DOHH2 (cell line): Measurements from ENCODE around the gene CIAPIN1.
"Not testable (repeated sequence)": the region's sequence is repeated elsewhere in the genome, so short reads cannot be mapped to it uniquely, and the experiment has no call there.

ENCODE experiments used
- H3F3A ChIP-seq: fragments of 200-600 bp; sonication (generic), shearing (Covaris generic); 2 replicates; pipeline ENCODE4 v1.6.0; 2016; ENCODE audit warnings: antibody characterized with exemption, mild to moderate bottlenecking; ENCODE audit not compliant: control insufficient read depth, insufficient read depth
- H3K27ac ChIP-seq: fragments of 200-600 bp; sonication (generic); 2 replicates; pipeline ENCODE4 v1.5.1; 2014; ENCODE audit warnings: low read depth, mild to moderate bottlenecking, low read length, moderate library complexity
- H3K27me3 ChIP-seq: fragments of 200-600 bp; sonication (generic); 2 replicates; pipeline ENCODE4 v1.6.1; 2014; ENCODE audit warnings: mild to moderate bottlenecking, low read length, mixed read lengths; ENCODE audit not compliant: control insufficient read depth
- H3K36me3 ChIP-seq: fragments of 200-600 bp; sonication (generic); 2 replicates; pipeline ENCODE4 v1.6.1; 2014; ENCODE audit warnings: mild to moderate bottlenecking, low read length, moderate library complexity, mixed read lengths; ENCODE audit not compliant: control insufficient read depth
- H3K4me1 ChIP-seq: fragments of 200-600 bp; sonication (generic); 2 replicates; pipeline ENCODE4 v1.6.1; 2014; ENCODE audit warnings: mild to moderate bottlenecking, low read length, mixed read lengths; ENCODE audit not compliant: control insufficient read depth
- H3K4me2 ChIP-seq: fragments of 200-600 bp; sonication (generic); 2 replicates; pipeline ENCODE4 v1.6.0; 2014; ENCODE audit warnings: mild to moderate bottlenecking, low read length, moderate library complexity
- H3K4me3 ChIP-seq: fragments of 200-600 bp; sonication (generic); 2 replicates; pipeline ENCODE4 v1.5.1; 2014; ENCODE audit warnings: mild to moderate bottlenecking, low read length, mixed read lengths
- H3K79me2 ChIP-seq: fragments of 200-600 bp; sonication (generic); 2 replicates; pipeline ENCODE4 v1.6.1; 2014; ENCODE audit warnings: mild to moderate bottlenecking, low read length, mixed read lengths; ENCODE audit not compliant: control insufficient read depth
- H3K9me2 ChIP-seq: fragments of 200-600 bp; sonication (generic); replicated peaks from 2 replicates; pipeline ENCODE4 v1.6.1; 2014; ENCODE audit warnings: mild to moderate bottlenecking, low read length, mixed read lengths; ENCODE audit not compliant: control insufficient read depth
- H3K9me3 ChIP-seq: fragments of 200-600 bp; sonication (generic); 2 replicates; pipeline ENCODE4 v1.6.1; 2014; ENCODE audit warnings: antibody characterized with exemption, low read length, mixed read lengths; ENCODE audit not compliant: control insufficient read depth, insufficient read depth
- H4K20me1 ChIP-seq: fragments of 200-600 bp; sonication (generic); 2 replicates; pipeline ENCODE4 v1.6.0; 2014; ENCODE audit warnings: low read depth, mild to moderate bottlenecking, antibody characterized with exemption, low read length, moderate library complexity; ENCODE audit not compliant: control insufficient read depth, insufficient read depth
- EZH2phosphoT487 ChIP-seq: fragments of 200-600 bp; sonication (generic); IDR thresholded peaks from 2 replicates; pipeline ENCODE4 v1.6.1; 2017; ENCODE audit warnings: borderline replicate concordance, mild to moderate bottlenecking, antibody characterized with exemption, low read length, moderate library complexity, mixed read lengths
- TF ChIP-seq, protein P1 (sequence below): fragments of 200-600 bp; sonication (generic); IDR thresholded peaks from one replicate; pipeline ENCODE4 v1.5.1; 2014; ENCODE audit warnings: antibody characterized with exemption, mild to moderate bottlenecking, low read depth, low read length; ENCODE audit not compliant: poor library complexity, severe bottlenecking

CIAPIN1 gene

DNA sequence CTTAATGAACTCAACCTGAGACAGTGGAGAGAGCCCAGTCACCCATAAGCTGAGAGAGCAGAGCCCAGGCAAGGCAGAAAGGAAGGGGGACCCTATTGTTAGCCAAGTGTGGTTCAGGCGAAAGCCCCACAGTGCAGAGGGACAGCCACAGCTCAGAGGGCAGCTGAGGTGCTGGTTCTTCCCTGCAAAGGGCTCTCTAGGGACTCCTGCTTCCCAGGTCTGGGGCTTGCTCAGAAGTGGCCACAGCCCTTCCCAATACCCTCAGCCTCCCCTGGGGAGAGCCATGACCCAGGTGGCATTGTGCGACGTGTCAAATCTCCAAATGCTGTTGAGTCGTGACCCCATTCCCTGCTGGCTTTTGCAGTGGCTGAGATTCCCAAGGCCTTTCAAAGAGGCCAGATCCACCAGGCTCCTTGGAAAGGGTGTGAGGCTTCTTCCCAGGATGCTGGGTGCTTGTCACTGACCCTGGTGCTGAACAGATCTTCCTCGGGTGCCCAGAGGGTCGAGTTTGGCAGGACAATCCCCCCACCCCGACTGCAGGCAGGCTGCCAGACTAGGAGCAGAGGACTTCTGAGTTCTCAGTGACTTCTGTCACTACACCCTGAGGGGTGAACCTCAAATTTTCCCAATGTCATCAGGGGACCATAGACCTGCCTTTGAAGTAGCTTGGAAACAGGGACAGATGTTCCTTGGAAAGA lies 45.1 kb downstream of the CIAPIN1 start:
- Histone ChIP-seq H3K9me2 (no peaks in the 10 kb centered on the region), H3K36me3 (no peaks in the 10 kb centered on the region), H4K20me1 (no peaks in the 10 kb centered on the region), H3K4me3 (no peak overlapping the region), H3K4me1 (peaks cover 16% of the 10 kb centered on the region), H3K79me2 (no peaks in the 10 kb centered on the region), H3F3A (no peaks in the 10 kb centered on the region), H3K9me3 (no peaks in the 10 kb centered on the region), H3K27me3 (peaks cover 18% of the 10 kb centered on the region; the same call in 1 of the 2 replicates), H3K27ac (no peak overlapping the region), H3K4me2 (no peak overlapping the region)
- TF ChIP-seq, protein P1, sequence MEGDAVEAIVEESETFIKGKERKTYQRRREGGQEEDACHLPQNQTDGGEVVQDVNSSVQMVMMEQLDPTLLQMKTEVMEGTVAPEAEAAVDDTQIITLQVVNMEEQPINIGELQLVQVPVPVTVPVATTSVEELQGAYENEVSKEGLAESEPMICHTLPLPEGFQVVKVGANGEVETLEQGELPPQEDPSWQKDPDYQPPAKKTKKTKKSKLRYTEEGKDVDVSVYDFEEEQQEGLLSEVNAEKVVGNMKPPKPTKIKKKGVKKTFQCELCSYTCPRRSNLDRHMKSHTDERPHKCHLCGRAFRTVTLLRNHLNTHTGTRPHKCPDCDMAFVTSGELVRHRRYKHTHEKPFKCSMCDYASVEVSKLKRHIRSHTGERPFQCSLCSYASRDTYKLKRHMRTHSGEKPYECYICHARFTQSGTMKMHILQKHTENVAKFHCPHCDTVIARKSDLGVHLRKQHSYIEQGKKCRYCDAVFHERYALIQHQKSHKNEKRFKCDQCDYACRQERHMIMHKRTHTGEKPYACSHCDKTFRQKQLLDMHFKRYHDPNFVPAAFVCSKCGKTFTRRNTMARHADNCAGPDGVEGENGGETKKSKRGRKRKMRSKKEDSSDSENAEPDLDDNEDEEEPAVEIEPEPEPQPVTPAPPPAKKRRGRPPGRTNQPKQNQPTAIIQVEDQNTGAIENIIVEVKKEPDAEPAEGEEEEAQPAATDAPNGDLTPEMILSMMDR = no peak
- no peak for TF ChIP-seq EZH2phosphoT487

DNA sequence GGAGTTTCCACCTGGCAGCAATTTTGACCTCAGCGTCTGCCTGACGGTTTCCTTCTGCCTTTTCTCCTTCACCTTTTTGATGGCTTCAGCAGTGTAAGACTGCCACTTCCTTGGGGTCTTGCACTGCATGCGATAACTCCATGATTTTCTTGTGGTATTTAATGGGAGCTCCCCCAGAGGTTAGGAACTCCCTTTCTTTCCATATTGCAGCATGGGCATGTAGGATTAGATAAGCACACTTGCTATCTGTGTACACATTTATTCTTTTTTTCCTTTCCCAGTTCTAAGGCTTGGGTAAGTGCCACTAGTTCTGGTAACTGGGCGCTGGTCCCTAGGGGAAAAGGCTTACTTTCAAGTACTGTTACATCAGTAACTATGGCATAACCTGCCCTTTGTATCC lies 49.7 kb downstream of the CIAPIN1 start:
- H3K27ac ChIP-seq, H4K20me1 ChIP-seq, H3K4me2 ChIP-seq, H3K4me3 ChIP-seq, H3K9me2 ChIP-seq, H3K79me2 ChIP-seq, H3K9me3 ChIP-seq, H3F3A ChIP-seq, H3K36me3 ChIP-seq: not testable (repeated sequence)
- Histone ChIP-seq H3K4me1 (peaks cover 16% of the 10 kb centered on the region), H3K27me3 (peaks cover 13% of the 10 kb centered on the region; the same call in 1 of the 2 replicates)

DNA sequence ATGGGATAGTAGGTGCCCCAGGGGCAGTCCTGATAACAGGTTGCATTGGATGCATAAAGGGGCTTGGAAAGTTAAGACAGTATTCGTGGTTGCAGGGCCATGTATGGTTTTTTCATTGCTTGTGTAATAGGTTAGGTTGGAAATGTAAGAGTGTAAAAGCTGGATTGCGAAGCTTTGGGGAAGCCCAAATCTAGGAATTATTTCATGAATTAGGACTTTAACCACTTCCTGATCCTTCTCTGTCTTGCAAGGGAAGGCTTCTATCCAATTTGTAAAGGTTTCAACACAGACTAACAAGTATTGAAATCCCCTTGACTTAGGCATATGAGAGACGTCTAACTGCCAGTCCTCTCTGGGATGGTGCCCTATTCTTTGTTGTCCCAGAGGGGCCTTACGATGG lies 50.4 kb downstream of the CIAPIN1 start:
- Histone ChIP-seq H3K4me2 (no peak overlapping the region), H3K9me3 (no peaks in the 10 kb centered on the region)
- no peak for TF ChIP-seq EZH2phosphoT487
- TF ChIP-seq, protein P1 = no peak

DNA sequence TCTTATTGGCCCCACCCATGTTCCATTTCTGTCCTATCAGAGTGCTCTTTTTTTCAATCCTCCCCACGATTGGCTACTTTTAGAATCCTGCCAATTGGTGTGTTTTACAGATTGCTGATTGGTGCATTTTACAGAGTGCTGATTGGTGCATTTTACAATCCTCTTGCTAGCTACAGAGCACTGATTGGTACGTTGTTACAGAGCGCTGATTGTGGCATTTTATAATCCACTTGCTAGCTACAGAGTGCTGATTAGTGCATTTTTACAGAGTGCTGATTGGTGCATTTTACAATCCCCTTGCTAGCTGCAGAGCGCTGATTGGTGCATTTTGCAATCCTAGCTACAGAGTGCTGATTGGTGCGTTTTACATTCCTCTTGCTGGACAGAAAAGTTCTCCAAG lies 52.2 kb downstream of the CIAPIN1 start:
- TF ChIP-seq EZH2phosphoT487 = no peak
- TF ChIP-seq, protein P1 = no peak
- Histone ChIP-seq H3K9me3 (no peaks in the 10 kb centered on the region), H3F3A (no peaks in the 10 kb centered on the region), H3K27me3 (peaks cover 20% of the 10 kb centered on the region), H3K4me1 (peaks cover 5% of the 10 kb centered on the region), H4K20me1 (no peaks in the 10 kb centered on the region), H3K4me3 (no peak overlapping the region), H3K9me2 (no peaks in the 10 kb centered on the region), H3K36me3 (no peaks in the 10 kb centered on the region), H3K4me2 (no peak overlapping the region), H3K79me2 (no peaks in the 10 kb centered on the region), H3K27ac (no peak overlapping the region)

More for the DNA sequence above, 50.4 kb downstream of the CIAPIN1 start:
- Histone ChIP-seq H3K36me3 (no peaks in the 10 kb centered on the region), H3K4me1 (peaks cover 15% of the 10 kb centered on the region), H3K9me2 (no peaks in the 10 kb centered on the region), H4K20me1 (no peaks in the 10 kb centered on the region), H3K79me2 (no peaks in the 10 kb centered on the region), H3K27me3 (peaks cover 13% of the 10 kb centered on the region; the same call in 1 of the 2 replicates), H3K4me3 (no peak overlapping the region), H3F3A (no peaks in the 10 kb centered on the region), H3K27ac (no peak overlapping the region)
